B cell (primary cell): ENCODE measurements around the gene DHRS11.

Experiments
- CTCF ChIP-seq: fragments of 200-600 bp; IDR thresholded peaks from one replicate; pipeline ENCODE4 v1.8.0; 2022; ENCODE audit warnings: antibody characterized with exemption, mild to moderate bottlenecking
- EZH2 ChIP-seq: IDR thresholded peaks from 2 replicates; pipeline ENCODE4 v1.6.1; 2012; ENCODE audit warnings: borderline replicate concordance, low read depth, mild to moderate bottlenecking, moderate library complexity, low read length; ENCODE audit not compliant: insufficient read depth, poor library complexity, severe bottlenecking

- TF ChIP-seq CTCF (no peak), EZH2 (no peak)
Measured at GRCh38 chr17:36545077-36545464, 46.6 kb upstream of the DHRS11 start.
